Stimulated activated CD8-positive, alpha-beta memory T cell treated with anti-CD3 and anti-CD28 coated beads, Interleukin-2, amount 100 ng/mL, for 48 hours (primary cell): Measurements from ENCODE around the gene TBC1D22A.
"Not testable (repeated sequence)": the region's sequence is repeated elsewhere in the genome, so short reads cannot be mapped to it uniquely, and the experiment has no call there.

Experiments
- DNase-seq, 2 donors: peaks; one replicate each; pipeline ENCODE4 v3.0.0-alpha.2; 2020; ENCODE audit warnings: low read depth in 2 of 2

TBC1D22A gene

GRCh38 chr22:47168441-47168840, 406.0 kb downstream of the TBC1D22A start:
- DNase-seq = no peak

- no peak for DNase-seq
Measured at GRCh38 chr22:47168900-47169800, 406.7 kb downstream of the TBC1D22A start.

- DNase-seq = no peak
Measured at GRCh38 chr22:47169801-47170140, 407.3 kb downstream of the TBC1D22A start.

GRCh38 chr22:47170511-47171440, 408.3 kb downstream of the TBC1D22A start:
- not testable (repeated sequence) for DNase-seq

GRCh38 chr22:47171441-47172221, 409.2 kb downstream of the TBC1D22A start:
- no peak for DNase-seq

GRCh38 chr22:47172771-47173534, 410.5 kb downstream of the TBC1D22A start:
- DNase-seq = no peak

GRCh38 chr22:47173535-47174021, 411.1 kb downstream of the TBC1D22A start:
- DNase-seq = no peak

- DNase-seq = no peak
Measured at GRCh38 chr22:47174096-47174495, 411.6 kb downstream of the TBC1D22A start.

GRCh38 chr22:47174671-47175112, 412.2 kb downstream of the TBC1D22A start:
- DNase-seq = no peak

GRCh38 chr22:47175151-47176025, 412.9 kb downstream of the TBC1D22A start:
- DNase-seq = no peak

- DNase-seq = no peak
Measured at GRCh38 chr22:47176026-47176389, 413.6 kb downstream of the TBC1D22A start.

GRCh38 chr22:47176573-47177333, 414.3 kb downstream of the TBC1D22A start:
- no peak for DNase-seq

- DNase-seq = no peak
Measured at GRCh38 chr22:47177334-47177815, 414.9 kb downstream of the TBC1D22A start.

GRCh38 chr22:47178339-47178738, 415.9 kb downstream of the TBC1D22A start:
- no peak for DNase-seq

- DNase-seq = no peak
Measured at GRCh38 chr22:47180796-47181195, 418.3 kb downstream of the TBC1D22A start.

- DNase-seq = no peak
Measured at GRCh38 chr22:47187176-47187957, 424.9 kb downstream of the TBC1D22A start.

GRCh38 chr22:47188261-47189055, 426.0 kb downstream of the TBC1D22A start:
- no peak for DNase-seq
